HCT116 (cell line): ENCODE measurements around the gene REEP3. TPM values are rescaled to one million over a fixed set of nuclear protein-coding genes. Genes with fewer than 3 reads are reported as not detected.

Experiments
- ATAC-seq: fragments of 200-7000 bp; cut with Tn5 transposase; 2 replicates; pipeline ENCODE4 v1.9.1; 2020; ENCODE audit warnings: mild to moderate bottlenecking, moderate library complexity
- BruUV-seq: library from RNA; stranded (reverse); fragments of 400-500 nt; replicated peaks from 2 replicates; lab custom pipeline; 2021; lab: Mats Ljungman, UMichigan
- CTCF ChIA-PET: fragments of 300-600 bp; sonication (Branson Sonifier 250); formaldehyde crosslinking; loops from one replicate; lab custom pipeline; 2021; ENCODE audit warnings: antibody characterized with exemption; lab: Charles Lee
- POLR2A ChIA-PET: fragments of 300-600, 350-600 bp; sonication (Branson Sonifier 250); formaldehyde crosslinking; loops from one replicate; lab custom pipeline; 2021; ENCODE audit warnings: antibody characterized with exemption; lab: Charles Lee
- RAD21 ChIA-PET, 2 experiments: fragments of 300-600 bp; sonication (Branson Sonifier 250); formaldehyde crosslinking; loops; one replicate each; lab custom pipeline; 2023; ENCODE audit warnings: low total read pairs in 2 of 2; ENCODE audit not compliant: uncharacterized antibody in 2 of 2, unreplicated experiment in 2 of 2, low non-redundant PET in 1 of 2; lab: Charles Lee
- DNase-seq: peaks from one replicate; pipeline ENCODE4 v3.0.0-alpha.2; 2010; ENCODE audit warnings: low read depth, low spot score
- H2AFZ ChIP-seq: fragments of 200-600 bp; shearing (Covaris generic), sonication (generic); 2 replicates; pipeline ENCODE4 v1.6.1; 2017; ENCODE audit warnings: low read depth, mixed run types, mixed read lengths, antibody characterized with exemption, low read length; ENCODE audit not compliant: poor library complexity, severe bottlenecking
- H3K27ac ChIP-seq: 2 replicates; pipeline ENCODE4 v1.5.1; 2012; ENCODE audit warnings: low read depth, low read length
- H3K27me3 ChIP-seq: fragments of 200-600 bp; sonication (generic); 2 replicates; pipeline ENCODE4 v1.6.1; 2016; ENCODE audit warnings: mixed run types, low read length, mixed read lengths; ENCODE audit not compliant: insufficient read depth
- H3K36me3 ChIP-seq, 2 experiments: fragments of 200-500 bp in 1 of 2; fragments of 200-600 bp in 1 of 2; sonication (Bioruptor generic) in 1 of 2; sonication (generic) in 1 of 2; 2 replicates each; pipeline versions ENCODE4 v1.5.1 to v1.6.1; 2014 to 2016; ENCODE audit warnings: low read length in 2 of 2, inconsistent platforms in 1 of 2, mixed read lengths in 1 of 2, mixed run types in 1 of 2; ENCODE audit not compliant: insufficient read depth in 2 of 2, control insufficient read depth in 1 of 2
- H3K4me1 ChIP-seq, 2 experiments: fragments of 200-600 bp in 1 of 2; sonication (generic) in 1 of 2; 2 replicates each; pipeline versions ENCODE4 v1.5.1 to v1.6.1; 2012 to 2017; ENCODE audit warnings: low read length in 2 of 2, inconsistent platforms in 1 of 2, mild to moderate bottlenecking in 1 of 2, mixed read lengths in 1 of 2, mixed run types in 1 of 2, moderate library complexity in 1 of 2; ENCODE audit not compliant: insufficient read depth in 2 of 2, control insufficient read depth in 1 of 2
- H3K4me2 ChIP-seq: fragments of 200-600 bp; sonication (generic); 2 replicates; pipeline ENCODE4 v1.6.1; 2017; ENCODE audit warnings: mixed run types, low read length, mixed read lengths
- H3K4me3 ChIP-seq, 2 experiments: fragments of 200-600 bp in 1 of 2; sonication (generic) in 1 of 2; replicated peaks in 1 of 2; 2 replicates each; pipeline ENCODE4 v1.5.1; 2011 to 2016; ENCODE audit warnings: low read length in 2 of 2, control low read depth in 1 of 2, low read depth in 1 of 2, mild to moderate bottlenecking in 1 of 2, mixed read lengths in 1 of 2, mixed run types in 1 of 2
- H3K79me2 ChIP-seq: fragments of 200-600 bp; sonication (generic); 2 replicates; pipeline ENCODE4 v1.6.1; 2017; ENCODE audit warnings: mild to moderate bottlenecking, mixed run types, low read length, moderate library complexity, mixed read lengths; ENCODE audit not compliant: insufficient read depth
- H3K9ac ChIP-seq: fragments of 200-600 bp; sonication (generic); 2 replicates; pipeline ENCODE4 v1.6.1; 2016; ENCODE audit warnings: low read length, mixed read lengths
- H3K9me2 ChIP-seq: fragments of 200-600 bp; sonication (generic), shearing (Covaris generic); 2 replicates; pipeline ENCODE4 v1.6.1; 2017; ENCODE audit warnings: mixed run types, mild to moderate bottlenecking, moderate library complexity; ENCODE audit not compliant: insufficient read depth
- H3K9me3 ChIP-seq, 2 experiments: fragments of 200-500 bp in 1 of 2; fragments of 200-600 bp in 1 of 2; sonication (Bioruptor generic) in 1 of 2; sonication (generic) in 1 of 2; 2 replicates each; pipeline ENCODE4 v1.6.1; 2014 to 2017; ENCODE audit warnings: low read length in 2 of 2, mixed read lengths in 2 of 2, inconsistent platforms in 1 of 2, low read depth in 1 of 2, mild to moderate bottlenecking in 1 of 2, mixed run types in 1 of 2, moderate library complexity in 1 of 2; ENCODE audit not compliant: control insufficient read depth in 1 of 2, insufficient read depth in 1 of 2
- H4K20me1 ChIP-seq: fragments of 200-600 bp; sonication (generic), shearing (Covaris generic); 2 replicates; pipeline ENCODE4 v1.6.1; 2017; ENCODE audit warnings: mixed run types, mild to moderate bottlenecking, moderate library complexity; ENCODE audit not compliant: insufficient read depth
- ATF3 ChIP-seq: IDR thresholded peaks from 2 replicates; pipeline ENCODE4 v1.6.1; 2012
- CEBPB ChIP-seq: IDR thresholded peaks from 2 replicates; pipeline ENCODE4 v1.6.1; 2012; ENCODE audit warnings: low read depth
- EGR1 ChIP-seq: IDR thresholded peaks from 2 replicates; pipeline ENCODE4 v1.6.1; 2012; ENCODE audit warnings: low read depth
- EZH2phosphoT487 ChIP-seq: fragments of 200-600 bp; IDR thresholded peaks from 2 replicates; pipeline ENCODE4 v1.6.1; 2018; ENCODE audit warnings: antibody characterized with exemption, borderline replicate concordance
- FOSL1 ChIP-seq: IDR thresholded peaks from 2 replicates; pipeline ENCODE4 v1.6.1; 2012; ENCODE audit warnings: low read depth
- MAX ChIP-seq: IDR thresholded peaks from 2 replicates; pipeline ENCODE4 v1.6.1; 2012
- SIN3A ChIP-seq: IDR thresholded peaks from 2 replicates; pipeline ENCODE4 v1.6.1; 2012; ENCODE audit warnings: low read depth
- YY1 ChIP-seq: IDR thresholded peaks from 2 replicates; pipeline ENCODE4 v1.6.1; 2011; ENCODE audit warnings: low read length, low read depth, moderate library complexity, mild to moderate bottlenecking; ENCODE audit not compliant: insufficient replicate concordance; ENCODE audit errors: extremely low read depth
- ZFX ChIP-seq: fragments of 450-650 bp; IDR thresholded peaks from 2 replicates; pipeline ENCODE4 v1.6.1; 2017
- intact Hi-C: fragments of 100-400 bp; cut with micrococcal nuclease; formaldehyde crosslinking; loops from 2 replicates; pipeline ENCODE4 v1.10.0; 2022
- total RNA-seq: library from RNA; stranded (reverse); gene quantifications from one replicate; pipeline ENCODE4 v1.2.1, GENCODE V29; 2021; ENCODE audit not compliant: unreplicated experiment
- TF ChIP-seq, protein P1 (sequence below): IDR thresholded peaks from 2 replicates; pipeline ENCODE4 v1.6.1; 2012; ENCODE audit warnings: low read depth

Gene REEP3
- total RNA-seq, 1 experiment from 2014 or later: 41.3 TPM

- Histone ChIP-seq H3K4me3 (no peak overlapping the region), H2AFZ (no peak overlapping the region), H4K20me1 (no peaks in the 10 kb centered on the region), H3K79me2 (no peaks in the 10 kb centered on the region), H3K36me3 (no peaks in the 10 kb centered on the region), H3K4me1 (peaks cover 6 to 12% of the 10 kb centered on the region in 2 experiments; a peak in 3 of 4 replicates), H3K27me3 (no peaks in the 10 kb centered on the region), H3K27ac (no peak overlapping the region), H3K9me2 (no peaks in the 10 kb centered on the region), H3K9ac (no peak overlapping the region), H3K4me2 (no peak overlapping the region), H3K9me3 (no peaks in the 10 kb centered on the region)
- DNase-seq: no peak
- intact Hi-C loops: no loop called here
- CTCF ChIA-PET: no interaction called here
- TF ChIP-seq EZH2phosphoT487 (no peak), YY1 (no peak), SIN3A (no peak), FOSL1 (no peak), ZFX (no peak), MAX (no peak), ATF3 (no peak), EGR1 (no peak), CEBPB (no peak)
- TF ChIP-seq, protein P1, sequence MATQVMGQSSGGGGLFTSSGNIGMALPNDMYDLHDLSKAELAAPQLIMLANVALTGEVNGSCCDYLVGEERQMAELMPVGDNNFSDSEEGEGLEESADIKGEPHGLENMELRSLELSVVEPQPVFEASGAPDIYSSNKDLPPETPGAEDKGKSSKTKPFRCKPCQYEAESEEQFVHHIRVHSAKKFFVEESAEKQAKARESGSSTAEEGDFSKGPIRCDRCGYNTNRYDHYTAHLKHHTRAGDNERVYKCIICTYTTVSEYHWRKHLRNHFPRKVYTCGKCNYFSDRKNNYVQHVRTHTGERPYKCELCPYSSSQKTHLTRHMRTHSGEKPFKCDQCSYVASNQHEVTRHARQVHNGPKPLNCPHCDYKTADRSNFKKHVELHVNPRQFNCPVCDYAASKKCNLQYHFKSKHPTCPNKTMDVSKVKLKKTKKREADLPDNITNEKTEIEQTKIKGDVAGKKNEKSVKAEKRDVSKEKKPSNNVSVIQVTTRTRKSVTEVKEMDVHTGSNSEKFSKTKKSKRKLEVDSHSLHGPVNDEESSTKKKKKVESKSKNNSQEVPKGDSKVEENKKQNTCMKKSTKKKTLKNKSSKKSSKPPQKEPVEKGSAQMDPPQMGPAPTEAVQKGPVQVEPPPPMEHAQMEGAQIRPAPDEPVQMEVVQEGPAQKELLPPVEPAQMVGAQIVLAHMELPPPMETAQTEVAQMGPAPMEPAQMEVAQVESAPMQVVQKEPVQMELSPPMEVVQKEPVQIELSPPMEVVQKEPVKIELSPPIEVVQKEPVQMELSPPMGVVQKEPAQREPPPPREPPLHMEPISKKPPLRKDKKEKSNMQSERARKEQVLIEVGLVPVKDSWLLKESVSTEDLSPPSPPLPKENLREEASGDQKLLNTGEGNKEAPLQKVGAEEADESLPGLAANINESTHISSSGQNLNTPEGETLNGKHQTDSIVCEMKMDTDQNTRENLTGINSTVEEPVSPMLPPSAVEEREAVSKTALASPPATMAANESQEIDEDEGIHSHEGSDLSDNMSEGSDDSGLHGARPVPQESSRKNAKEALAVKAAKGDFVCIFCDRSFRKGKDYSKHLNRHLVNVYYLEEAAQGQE: no peak
- ATAC-seq: no peak
- no TSS peak for BruUV-seq
- RAD21 ChIA-PET: no interaction called here
- POLR2A ChIA-PET: no interaction called here
Observed at GRCh38 chr10:63670291-63670898, 149.2 kb downstream of the REEP3 start.
